ENCODE data around the gene NREP.

The NREP gene

DNA sequence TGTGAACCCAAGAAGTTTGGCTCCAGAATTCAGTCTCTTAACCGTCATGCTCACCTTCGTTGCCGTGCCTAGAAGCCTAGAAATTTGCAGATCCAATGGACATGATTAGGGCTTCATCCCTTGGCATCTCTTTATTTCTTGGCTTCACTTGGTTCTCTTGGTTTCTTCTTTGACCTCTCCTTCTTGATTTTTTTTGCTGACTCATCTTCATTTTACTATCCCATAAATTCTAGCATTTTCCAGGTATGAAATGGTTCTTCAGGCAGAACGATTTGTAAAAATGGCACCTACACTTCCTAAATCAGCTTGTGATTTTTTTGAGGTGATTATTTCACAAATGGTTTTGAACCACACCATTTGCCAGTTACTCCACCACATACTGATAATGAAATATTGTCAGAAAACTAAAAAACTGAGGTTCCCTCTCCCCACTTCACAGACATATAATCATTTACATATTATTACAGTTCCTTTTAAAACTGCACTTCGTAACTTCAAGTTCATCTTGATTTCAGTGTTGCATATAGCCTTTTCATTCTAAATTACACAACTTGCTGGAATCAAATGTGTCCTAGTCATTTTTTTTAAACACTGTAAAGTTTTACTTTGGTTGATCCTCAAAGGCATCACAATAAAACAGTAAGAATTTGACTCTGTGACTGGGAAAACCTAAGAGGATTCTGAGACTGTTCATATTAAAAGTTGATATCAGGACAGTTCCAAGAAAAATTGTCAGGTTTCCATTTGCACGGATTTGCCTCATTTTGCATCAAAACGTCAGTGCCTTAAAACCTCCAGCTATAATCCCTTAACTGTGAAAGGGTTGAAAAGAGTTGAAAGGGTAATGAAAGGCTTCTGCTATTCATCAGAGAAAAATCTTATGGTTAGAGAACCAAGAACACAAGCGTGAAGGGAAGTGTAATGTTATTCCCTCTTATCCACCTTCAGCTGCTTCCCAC, 8.9 kb upstream of the NREP start:
- H3K27ac ChIP-seq = no peak overlapping the region
- TF ChIP-seq, protein P1, sequence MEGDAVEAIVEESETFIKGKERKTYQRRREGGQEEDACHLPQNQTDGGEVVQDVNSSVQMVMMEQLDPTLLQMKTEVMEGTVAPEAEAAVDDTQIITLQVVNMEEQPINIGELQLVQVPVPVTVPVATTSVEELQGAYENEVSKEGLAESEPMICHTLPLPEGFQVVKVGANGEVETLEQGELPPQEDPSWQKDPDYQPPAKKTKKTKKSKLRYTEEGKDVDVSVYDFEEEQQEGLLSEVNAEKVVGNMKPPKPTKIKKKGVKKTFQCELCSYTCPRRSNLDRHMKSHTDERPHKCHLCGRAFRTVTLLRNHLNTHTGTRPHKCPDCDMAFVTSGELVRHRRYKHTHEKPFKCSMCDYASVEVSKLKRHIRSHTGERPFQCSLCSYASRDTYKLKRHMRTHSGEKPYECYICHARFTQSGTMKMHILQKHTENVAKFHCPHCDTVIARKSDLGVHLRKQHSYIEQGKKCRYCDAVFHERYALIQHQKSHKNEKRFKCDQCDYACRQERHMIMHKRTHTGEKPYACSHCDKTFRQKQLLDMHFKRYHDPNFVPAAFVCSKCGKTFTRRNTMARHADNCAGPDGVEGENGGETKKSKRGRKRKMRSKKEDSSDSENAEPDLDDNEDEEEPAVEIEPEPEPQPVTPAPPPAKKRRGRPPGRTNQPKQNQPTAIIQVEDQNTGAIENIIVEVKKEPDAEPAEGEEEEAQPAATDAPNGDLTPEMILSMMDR (conservative IDR thresholded peaks at IDR 0.05) = no peak

DNA sequence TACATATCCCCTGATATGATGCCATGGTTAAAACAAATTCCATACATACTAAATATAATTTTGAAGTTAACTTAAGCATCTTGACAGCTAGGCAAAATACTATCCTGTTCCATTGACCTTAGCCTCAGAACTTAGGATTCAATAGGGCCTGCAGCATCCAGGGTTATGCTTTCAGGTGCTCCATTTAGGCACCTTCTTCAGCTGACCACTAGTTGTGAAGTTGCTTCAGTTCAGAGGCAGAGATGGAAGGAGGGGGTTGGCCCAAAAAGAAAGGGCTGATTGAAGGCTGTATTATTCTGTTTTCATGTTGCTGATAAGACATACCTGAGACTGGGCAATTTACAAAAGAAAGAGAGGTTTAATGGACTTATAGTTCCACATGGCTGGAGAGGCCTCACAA, 7.0 kb upstream of the NREP start:
- H3K27ac ChIP-seq = no peak overlapping the region
- TF ChIP-seq, protein P1 (conservative IDR thresholded peaks at IDR 0.05) = no peak

DNA sequence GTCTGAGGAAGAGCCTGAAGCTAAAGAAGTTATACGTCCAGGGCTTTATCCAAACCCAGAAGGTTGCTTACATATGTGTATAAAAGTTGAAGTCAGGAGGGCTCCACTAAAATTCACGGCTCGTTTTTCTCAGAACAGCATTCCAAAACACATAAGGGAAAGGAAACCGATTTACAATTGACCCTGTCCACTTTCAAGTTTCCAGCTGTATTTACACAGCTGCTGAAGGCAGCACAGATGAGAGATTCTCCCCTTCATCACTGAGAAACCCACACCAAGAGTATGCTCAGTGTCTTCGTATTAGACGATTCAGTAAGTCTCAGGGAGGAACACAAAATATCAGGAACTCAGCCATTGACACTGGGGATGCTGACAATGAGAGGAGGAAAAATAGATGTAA, 5.9 kb upstream of the NREP start:
- no peak overlapping the region for H3K27ac ChIP-seq
- TF ChIP-seq, protein P1 (conservative IDR thresholded peaks at IDR 0.05) = no peak

DNA sequence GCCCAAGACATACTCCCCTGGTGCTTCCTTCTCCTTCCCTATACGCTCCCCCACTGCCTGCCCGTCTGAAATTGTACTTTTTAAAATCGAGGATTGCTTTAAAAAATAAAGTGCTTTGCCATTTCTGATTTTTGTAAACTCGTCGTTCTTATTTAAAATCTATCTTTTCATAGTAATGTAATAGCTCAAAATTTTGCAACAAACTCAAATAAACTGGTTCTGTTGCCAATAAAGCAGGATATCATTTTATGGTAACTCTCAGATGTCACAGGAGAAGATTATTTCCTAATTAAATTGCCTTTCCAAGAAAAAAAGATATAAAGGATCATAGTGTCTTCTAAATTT, 1.3 kb upstream of the NREP start:
- TF ChIP-seq, protein P1 (conservative IDR thresholded peaks at IDR 0.05) = no peak

DNA sequence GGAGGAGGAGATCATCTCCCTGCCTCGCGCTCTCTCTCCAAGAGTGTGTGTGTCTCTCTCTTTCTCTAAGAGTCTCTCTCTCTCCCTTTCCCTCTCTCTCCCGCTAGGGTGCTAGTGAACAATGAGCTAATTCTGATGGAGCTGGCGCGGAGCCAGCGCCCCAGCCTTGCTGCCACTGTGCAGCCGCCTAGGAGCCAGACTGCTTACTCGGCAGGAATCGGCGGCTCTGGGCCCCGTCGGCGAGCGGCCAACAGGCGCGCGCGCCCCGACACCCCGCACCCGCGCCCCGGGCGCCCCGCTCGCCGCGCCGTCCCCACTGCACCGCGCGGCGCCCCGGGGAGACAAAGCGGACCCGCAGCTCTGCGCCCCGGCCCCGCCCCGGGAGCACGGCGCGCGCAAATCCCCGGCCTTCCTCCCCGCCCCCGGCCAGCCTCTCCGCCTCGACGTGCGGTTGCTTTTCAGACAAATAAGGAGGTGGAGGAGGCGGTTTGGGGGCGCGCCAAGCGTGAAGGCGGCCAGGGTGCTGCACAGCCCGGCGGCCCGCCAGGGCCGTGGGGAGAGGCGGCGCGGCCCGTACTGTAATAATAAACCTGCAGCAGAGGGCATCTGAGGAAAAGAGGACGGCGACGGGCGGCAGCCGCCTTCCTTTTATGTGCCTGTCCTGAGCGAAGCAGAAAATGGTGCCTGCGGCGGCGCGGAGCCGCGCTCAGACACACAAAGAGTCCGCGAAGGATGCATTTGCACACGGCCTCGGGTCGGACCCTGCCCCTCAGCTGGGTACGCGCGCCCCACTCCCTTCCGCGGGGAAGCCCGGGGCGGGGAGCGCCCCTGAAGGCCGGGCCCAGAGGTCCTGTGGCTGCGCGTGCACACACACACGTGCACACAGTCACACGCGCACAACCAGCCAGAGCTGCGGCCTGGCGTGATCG, 625 bp upstream of the NREP start:
- peak overlapping the region; percentile 99 for H3K27ac ChIP-seq
- TF ChIP-seq, protein P1 (conservative IDR thresholded peaks at IDR 0.05) = peak; percentile 48

More for the DNA sequence above, 1.3 kb upstream of the NREP start:
- peak overlapping the region; percentile 99 for H3K27ac ChIP-seq

DNA sequence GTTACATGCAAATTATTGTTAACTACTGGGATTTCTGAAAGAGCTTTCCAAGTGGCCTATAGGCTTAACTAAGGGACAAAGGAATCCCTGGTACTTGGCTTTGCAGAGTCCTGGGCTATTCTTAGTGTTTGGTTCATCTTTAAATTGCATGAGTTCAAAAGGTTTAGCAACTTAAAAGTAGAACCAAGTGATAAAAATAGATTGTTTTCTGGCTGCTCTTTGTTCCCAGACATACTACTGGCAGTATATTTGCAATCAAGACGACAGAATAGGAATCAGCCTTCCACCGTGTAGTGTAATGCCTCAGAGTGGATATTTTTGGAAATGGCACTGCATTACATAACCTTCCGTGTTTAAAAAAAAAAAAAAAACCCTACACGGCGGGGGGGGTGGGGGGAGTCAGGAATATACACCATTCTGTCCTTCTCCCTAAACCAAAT, 1.0 kb downstream of the NREP start:
- H3K27ac ChIP-seq = peak overlapping the region; percentile 99
- TF ChIP-seq, protein P1 (conservative IDR thresholded peaks at IDR 0.05) = no peak
